Gastrocnemius medialis (tissue), 4 donors: ENCODE data around the gene MMRN2.

Source experiments
- POLR2A ChIP-seq, 2 donors: fragments of 450-650 bp; IDR thresholded peaks; one replicate each; pipeline ENCODE4 v1.6.1; 2017; ENCODE audit warnings: antibody characterized with exemption in 2 of 2, mild to moderate bottlenecking in 2 of 2, moderate library complexity in 2 of 2
- TF ChIP-seq, protein P1 (sequence below), 5 experiments: fragments of 450-650 bp in 3 of 5; fragments of 200-600 bp in 2 of 5; sonication (generic) in 2 of 5; IDR thresholded peaks in 4 of 5; conservative IDR thresholded peaks in 1 of 5; 1 replicate in 4 of 5; 2 replicates in 1 of 5; pipeline ENCODE4 v1.5.1; 2016 to 2019; ENCODE audit warnings: antibody characterized with exemption in 5 of 5, mild to moderate bottlenecking in 3 of 5, moderate library complexity in 3 of 5

DNA sequence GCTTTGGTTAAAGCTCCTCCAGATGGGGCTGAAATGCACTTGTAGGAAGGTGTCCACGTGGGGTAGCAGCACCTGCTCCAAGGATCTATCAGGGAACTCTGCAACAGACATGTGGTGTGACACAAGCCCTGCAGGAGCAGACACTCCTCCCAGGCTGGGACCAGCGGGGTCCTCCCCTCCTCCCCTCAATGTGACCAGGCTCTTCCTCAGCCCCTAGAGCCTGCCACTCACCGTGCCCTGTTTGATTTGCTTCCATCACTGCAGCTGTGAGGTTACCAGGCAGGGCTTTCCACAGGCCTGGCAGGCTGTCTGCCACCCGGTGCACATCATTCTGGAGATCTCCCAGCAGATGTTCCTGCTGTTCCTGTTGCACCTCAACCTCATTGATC lies 13.4 kb downstream of the MMRN2 start:
- no peak for TF ChIP-seq POLR2A (IDR thresholded peaks at IDR 0.05)
- TF ChIP-seq, protein P1, sequence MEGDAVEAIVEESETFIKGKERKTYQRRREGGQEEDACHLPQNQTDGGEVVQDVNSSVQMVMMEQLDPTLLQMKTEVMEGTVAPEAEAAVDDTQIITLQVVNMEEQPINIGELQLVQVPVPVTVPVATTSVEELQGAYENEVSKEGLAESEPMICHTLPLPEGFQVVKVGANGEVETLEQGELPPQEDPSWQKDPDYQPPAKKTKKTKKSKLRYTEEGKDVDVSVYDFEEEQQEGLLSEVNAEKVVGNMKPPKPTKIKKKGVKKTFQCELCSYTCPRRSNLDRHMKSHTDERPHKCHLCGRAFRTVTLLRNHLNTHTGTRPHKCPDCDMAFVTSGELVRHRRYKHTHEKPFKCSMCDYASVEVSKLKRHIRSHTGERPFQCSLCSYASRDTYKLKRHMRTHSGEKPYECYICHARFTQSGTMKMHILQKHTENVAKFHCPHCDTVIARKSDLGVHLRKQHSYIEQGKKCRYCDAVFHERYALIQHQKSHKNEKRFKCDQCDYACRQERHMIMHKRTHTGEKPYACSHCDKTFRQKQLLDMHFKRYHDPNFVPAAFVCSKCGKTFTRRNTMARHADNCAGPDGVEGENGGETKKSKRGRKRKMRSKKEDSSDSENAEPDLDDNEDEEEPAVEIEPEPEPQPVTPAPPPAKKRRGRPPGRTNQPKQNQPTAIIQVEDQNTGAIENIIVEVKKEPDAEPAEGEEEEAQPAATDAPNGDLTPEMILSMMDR (IDR thresholded peaks at IDR 0.05 in 4 of 5, conservative IDR thresholded peaks at IDR 0.05 in 1 of 5) = no peak
